Ishikawa (cell line): ENCODE data around the gene C19orf47.

Experiments used
- EGR1 ChIP-seq: IDR thresholded peaks from 2 replicates; pipeline ENCODE4 v1.6.1; 2012
- EP300 ChIP-seq: IDR thresholded peaks from 2 replicates; pipeline ENCODE4 v1.6.1; 2012; ENCODE audit warnings: borderline replicate concordance
- FOXM1 ChIP-seq: IDR thresholded peaks from 2 replicates; pipeline ENCODE4 v1.6.1; 2012; ENCODE audit warnings: low read depth, borderline replicate concordance
- NFIC ChIP-seq: IDR thresholded peaks from 2 replicates; pipeline ENCODE4 v1.6.1; 2012
- RAD21 ChIP-seq: IDR thresholded peaks from 2 replicates; pipeline ENCODE4 v1.6.1; 2012; ENCODE audit warnings: low read depth
- YY1 ChIP-seq: IDR thresholded peaks from 2 replicates; pipeline ENCODE4 v1.6.1; 2012; ENCODE audit warnings: low read depth
- TF ChIP-seq, protein P1 (sequence below): IDR thresholded peaks from 2 replicates; pipeline ENCODE4 v1.6.1; 2012
- TF ChIP-seq, protein P2 (sequence below): IDR thresholded peaks from 2 replicates; pipeline ENCODE4 v1.6.1; 2012
- TF ChIP-seq, protein P3 (sequence below): IDR thresholded peaks from 2 replicates; pipeline ENCODE4 v1.6.1; 2012; ENCODE audit warnings: low read depth, mild to moderate bottlenecking

DNA sequence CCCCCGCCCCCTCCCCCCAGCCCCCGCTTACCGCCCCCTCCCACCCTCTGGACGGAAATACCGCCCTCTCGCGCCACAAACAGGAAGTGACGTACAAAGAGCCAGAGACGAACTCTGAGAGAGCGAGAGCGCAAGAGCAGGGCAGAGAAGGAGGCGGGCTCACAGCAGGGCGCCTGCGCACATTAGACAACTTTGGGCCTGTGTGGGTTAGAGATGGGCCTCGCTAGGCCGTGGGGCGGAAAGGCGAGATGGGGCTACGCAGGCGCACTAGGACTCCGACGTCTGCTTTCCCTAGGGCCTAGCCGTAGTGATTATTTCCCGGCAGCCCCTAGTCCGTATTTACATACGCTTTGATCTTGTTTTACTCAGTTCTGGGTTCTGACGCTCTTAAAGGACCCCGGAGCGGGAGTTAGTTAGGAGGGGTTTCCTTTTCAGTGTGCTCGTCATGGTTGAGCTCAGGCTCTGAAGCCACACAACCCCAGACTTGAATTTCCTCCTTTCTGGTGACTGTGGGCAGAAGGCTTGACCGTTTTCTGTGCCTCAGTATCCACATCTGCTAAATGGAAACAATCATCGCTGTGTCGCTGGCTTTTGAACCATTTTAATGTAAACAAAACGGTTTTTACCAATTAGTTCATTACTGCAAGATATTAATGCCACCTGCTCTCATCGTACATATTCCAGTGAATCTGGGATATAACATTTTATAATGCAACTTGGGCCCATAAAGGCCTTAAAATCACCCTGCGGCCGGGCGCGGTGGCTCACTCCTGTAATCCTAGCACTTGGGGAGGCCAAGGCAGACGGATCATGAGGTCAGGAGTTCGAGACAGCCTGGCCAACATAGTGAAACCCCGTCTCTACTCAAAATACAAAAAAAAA, 62.6 kb downstream of the C19orf47 start:
- no peak for TF ChIP-seq EP300
- TF ChIP-seq, protein P1, sequence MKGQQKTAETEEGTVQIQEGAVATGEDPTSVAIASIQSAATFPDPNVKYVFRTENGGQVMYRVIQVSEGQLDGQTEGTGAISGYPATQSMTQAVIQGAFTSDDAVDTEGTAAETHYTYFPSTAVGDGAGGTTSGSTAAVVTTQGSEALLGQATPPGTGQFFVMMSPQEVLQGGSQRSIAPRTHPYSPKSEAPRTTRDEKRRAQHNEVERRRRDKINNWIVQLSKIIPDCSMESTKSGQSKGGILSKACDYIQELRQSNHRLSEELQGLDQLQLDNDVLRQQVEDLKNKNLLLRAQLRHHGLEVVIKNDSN: no peak
- no peak for TF ChIP-seq NFIC
- TF ChIP-seq YY1: no peak
- TF ChIP-seq FOXM1: no peak
- no peak for TF ChIP-seq EGR1
- TF ChIP-seq, protein P2, sequence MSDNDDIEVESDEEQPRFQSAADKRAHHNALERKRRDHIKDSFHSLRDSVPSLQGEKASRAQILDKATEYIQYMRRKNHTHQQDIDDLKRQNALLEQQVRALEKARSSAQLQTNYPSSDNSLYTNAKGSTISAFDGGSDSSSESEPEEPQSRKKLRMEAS: peak; percentile 46; the same call in 1 of the 2 replicates
- no peak for TF ChIP-seq RAD21
- TF ChIP-seq, protein P3, sequence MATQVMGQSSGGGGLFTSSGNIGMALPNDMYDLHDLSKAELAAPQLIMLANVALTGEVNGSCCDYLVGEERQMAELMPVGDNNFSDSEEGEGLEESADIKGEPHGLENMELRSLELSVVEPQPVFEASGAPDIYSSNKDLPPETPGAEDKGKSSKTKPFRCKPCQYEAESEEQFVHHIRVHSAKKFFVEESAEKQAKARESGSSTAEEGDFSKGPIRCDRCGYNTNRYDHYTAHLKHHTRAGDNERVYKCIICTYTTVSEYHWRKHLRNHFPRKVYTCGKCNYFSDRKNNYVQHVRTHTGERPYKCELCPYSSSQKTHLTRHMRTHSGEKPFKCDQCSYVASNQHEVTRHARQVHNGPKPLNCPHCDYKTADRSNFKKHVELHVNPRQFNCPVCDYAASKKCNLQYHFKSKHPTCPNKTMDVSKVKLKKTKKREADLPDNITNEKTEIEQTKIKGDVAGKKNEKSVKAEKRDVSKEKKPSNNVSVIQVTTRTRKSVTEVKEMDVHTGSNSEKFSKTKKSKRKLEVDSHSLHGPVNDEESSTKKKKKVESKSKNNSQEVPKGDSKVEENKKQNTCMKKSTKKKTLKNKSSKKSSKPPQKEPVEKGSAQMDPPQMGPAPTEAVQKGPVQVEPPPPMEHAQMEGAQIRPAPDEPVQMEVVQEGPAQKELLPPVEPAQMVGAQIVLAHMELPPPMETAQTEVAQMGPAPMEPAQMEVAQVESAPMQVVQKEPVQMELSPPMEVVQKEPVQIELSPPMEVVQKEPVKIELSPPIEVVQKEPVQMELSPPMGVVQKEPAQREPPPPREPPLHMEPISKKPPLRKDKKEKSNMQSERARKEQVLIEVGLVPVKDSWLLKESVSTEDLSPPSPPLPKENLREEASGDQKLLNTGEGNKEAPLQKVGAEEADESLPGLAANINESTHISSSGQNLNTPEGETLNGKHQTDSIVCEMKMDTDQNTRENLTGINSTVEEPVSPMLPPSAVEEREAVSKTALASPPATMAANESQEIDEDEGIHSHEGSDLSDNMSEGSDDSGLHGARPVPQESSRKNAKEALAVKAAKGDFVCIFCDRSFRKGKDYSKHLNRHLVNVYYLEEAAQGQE: no peak
